Measurements from ENCODE around the gene SLC6A14.

The SLC6A14 gene

GRCh38 chrX:116480059-116480458, 43.7 kb downstream of the SLC6A14 start:
- DNase-seq, result no peak
- no peak overlapping the region for H3K4me3 ChIP-seq (ENCODE audit: low read depth, low read length)
- no peaks in the 10 kb centered on the region for H3K9me3 ChIP-seq
- no peak for TF ChIP-seq CTCF (IDR thresholded peaks at IDR 0.05; ENCODE audit: low read depth, low read length)
- no peaks in the 10 kb centered on the region for H3K4me1 ChIP-seq
- H3K36me3 ChIP-seq, result no peaks in the 10 kb centered on the region
- H3K27me3 ChIP-seq, result no peaks in the 10 kb centered on the region

DNA sequence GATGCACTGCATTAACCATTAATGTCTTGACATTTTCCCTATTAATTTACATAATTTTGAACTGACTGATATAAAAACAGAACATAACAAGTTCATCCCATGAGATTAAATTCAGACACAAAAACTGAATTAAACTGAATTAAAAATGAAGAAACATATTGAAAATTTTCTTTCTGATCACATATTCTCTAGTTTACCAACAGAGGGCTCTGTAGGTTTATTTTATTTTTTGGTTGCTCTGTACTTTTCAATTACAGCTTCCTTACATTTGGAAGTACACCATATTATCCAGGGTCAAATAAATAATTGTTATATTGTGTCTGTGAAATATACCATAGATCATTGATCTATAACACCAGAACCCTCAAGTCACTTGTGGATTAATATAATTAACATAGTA, 53.7 kb downstream of the SLC6A14 start:
- Histone ChIP-seq H3K9me3 (no peaks in the 10 kb centered on the region), H3K4me3 (ENCODE audit: low read depth, low read length) (no peak overlapping the region), H3K27me3 (no peaks in the 10 kb centered on the region), H3K36me3 (no peaks in the 10 kb centered on the region), H3K4me1 (no peaks in the 10 kb centered on the region)
- no peak for DNase-seq
- peak; percentile 30; the same call in 1 of the 2 replicates for TF ChIP-seq CTCF (IDR thresholded peaks at IDR 0.05; ENCODE audit: low read depth, low read length)

DNA sequence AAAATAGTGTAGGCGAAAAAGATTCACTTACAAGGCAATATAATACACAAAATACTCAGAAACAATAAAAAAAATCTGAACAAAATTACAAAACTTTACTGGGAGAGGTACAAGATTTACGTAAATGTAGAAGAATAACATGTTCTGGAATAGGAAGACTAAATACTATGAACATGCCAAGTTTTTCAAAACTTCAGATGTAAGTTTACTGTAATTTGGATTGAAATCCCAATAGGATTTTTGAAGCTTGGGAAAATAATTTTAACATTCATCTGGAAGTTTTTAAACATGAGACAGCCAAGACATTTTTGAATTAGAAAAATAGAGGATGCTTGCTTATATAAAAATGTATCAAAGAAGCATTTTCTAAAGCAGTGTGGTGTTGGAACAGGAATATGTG, 56.9 kb downstream of the SLC6A14 start:
- H3K36me3 ChIP-seq, result no peaks in the 10 kb centered on the region
- H3K4me1 ChIP-seq, result no peaks in the 10 kb centered on the region
- no peak for DNase-seq
- no peak for TF ChIP-seq CTCF (IDR thresholded peaks at IDR 0.05; ENCODE audit: low read depth, low read length)
- no peaks in the 10 kb centered on the region for H3K9me3 ChIP-seq
- H3K4me3 ChIP-seq (ENCODE audit: low read depth, low read length), result no peak overlapping the region
- H3K27me3 ChIP-seq, result no peaks in the 10 kb centered on the region

GRCh38 chrX:116499780-116500179, 63.4 kb downstream of the SLC6A14 start:
- Histone ChIP-seq H3K27me3 (no peaks in the 10 kb centered on the region), H3K4me1 (no peaks in the 10 kb centered on the region), H3K36me3 (no peaks in the 10 kb centered on the region), H3K4me3 (ENCODE audit: low read depth, low read length) (no peak overlapping the region), H3K9me3 (no peaks in the 10 kb centered on the region)
- DNase-seq, result no peak
- no peak for TF ChIP-seq CTCF (IDR thresholded peaks at IDR 0.05; ENCODE audit: low read depth, low read length)

Data from BE2C (cell line).